H1 (cell line): ENCODE results near the gene PECR. TPM values are rescaled to one million over a fixed set of nuclear protein-coding genes. Genes with fewer than 3 reads are reported as not detected.
A peak's percentile ranks its signal among the peaks of the same experiment; 100 is the strongest.

Source experiments
- CEBPB ChIP-seq: IDR thresholded peaks from 2 replicates; pipeline ENCODE4 v1.6.1; 2012; ENCODE audit warnings: low read depth, low read length
- CHD2 ChIP-seq: IDR thresholded peaks from 2 replicates; pipeline ENCODE4 v1.6.1; 2012; ENCODE audit warnings: low read length, improper control_type of control experiment
- CHD7 ChIP-seq: fragments of 300-600 bp; sonication (generic); IDR thresholded peaks from 2 replicates; pipeline ENCODE4 v1.7.1; 2012; ENCODE audit warnings: low read length, moderate library complexity, mild to moderate bottlenecking, inconsistent platforms; ENCODE audit not compliant: insufficient replicate concordance
- GABPA ChIP-seq: IDR thresholded peaks from 2 replicates; pipeline ENCODE4 v1.6.1; 2011; ENCODE audit warnings: mild to moderate bottlenecking, low read length, moderate library complexity, borderline replicate concordance; ENCODE audit not compliant: insufficient read depth
- HDAC6 ChIP-seq: IDR thresholded peaks from one replicate; pipeline ENCODE4 v1.7.1; 2012; ENCODE audit warnings: low read depth, mild to moderate bottlenecking, inconsistent platforms, low read length, moderate library complexity
- RXRA ChIP-seq: IDR thresholded peaks from 2 replicates; pipeline ENCODE4 v1.6.1; 2011; ENCODE audit warnings: low read depth, mild to moderate bottlenecking, low read length, moderate library complexity; ENCODE audit not compliant: insufficient read depth
- SRF ChIP-seq: IDR thresholded peaks from 2 replicates; pipeline ENCODE4 v1.6.1; 2011; ENCODE audit warnings: mild to moderate bottlenecking, low read depth, low read length, moderate library complexity
- TBP ChIP-seq: IDR thresholded peaks from 2 replicates; pipeline ENCODE4 v1.6.1; 2011; ENCODE audit warnings: low read depth, low read length, improper control_type of control experiment
- USF2 ChIP-seq: IDR thresholded peaks from 2 replicates; pipeline ENCODE4 v1.6.1; 2011; ENCODE audit warnings: low read length, improper control_type of control experiment
- polyA plus RNA-seq, 7 experiments: library from polyadenylated mRNA; depleted of rRNA in 3 of 7; stranded (reverse) in 5 of 7; unstranded in 2 of 7; fragments of >200 nt in 5 of 7; fragments of 200-250 nt in 2 of 7; gene quantifications; 1 replicate in 5 of 7; 2 replicates in 1 of 7; 4 replicates in 1 of 7; pipeline versions ENCODE4 v1.2.1 to v1.2.3, GENCODE V29; 2011 to 2013; ENCODE audit warnings: missing spikeins in 2 of 7, mixed read lengths in 2 of 7
- total RNA-seq: library from RNA; stranded (reverse); fragmentation: NEBNext Ultra II Directional; extraction: Animal tissue kit (Norgen Biotek cat#: 25700); gene quantifications from 2 replicates; pipeline ENCODE4 v1.2.1, GENCODE V29; 2021

PECR gene
- total and polyA plus RNA-seq, 2 of the 8 experiments (the other 6 are each of a cell fraction or from before 2014, with no cell fraction given), result 15.9 to 19.2 TPM

- TF ChIP-seq CHD7 (no peak), TBP (peak; percentile 56; the same call in 1 of the 2 replicates), RXRA (no peak), CEBPB (no peak), USF2 (no peak), CHD2 (0 out of 2 replicates have a peak, but pooled peaks have one; percentile 11), GABPA (no peak), HDAC6 (no peak), SRF (no peak)
Measured at GRCh38 chr2:216013080-216013909, 68.3 kb downstream of the PECR start, which contains the start of gene MREG (continued).
